GM18868 (cell line): Measurements from ENCODE around the gene SLC16A4.

ENCODE experiments used
- ATAC-seq: cut with Tn5 transposase; IDR thresholded peaks from one replicate; pipeline ENCODE4 v1.9.1; 2021; ENCODE audit warnings: mild to moderate bottlenecking, moderate library complexity; ENCODE audit not compliant: unreplicated experiment

The SLC16A4 gene

DNA sequence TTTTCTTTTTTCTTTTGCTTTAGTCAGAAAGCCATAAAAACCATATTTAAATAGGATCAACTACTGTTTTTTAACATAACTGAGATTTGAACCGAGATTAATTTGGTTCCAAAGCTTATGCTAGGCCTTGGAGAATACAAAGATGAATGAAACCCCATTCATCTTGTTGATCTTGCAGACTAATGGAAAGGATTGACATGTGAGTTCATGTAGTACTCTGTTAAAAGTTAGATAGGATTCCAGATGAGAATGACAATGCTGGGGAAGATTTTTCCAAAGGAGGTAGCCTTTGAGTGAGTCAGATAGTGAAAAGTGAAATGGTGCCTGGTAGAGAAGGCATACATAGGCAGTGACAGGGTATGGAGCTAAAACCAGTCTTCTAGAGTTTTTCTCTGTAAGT lies 29.0 kb downstream of the SLC16A4 start:
- no peak for ATAC-seq

DNA sequence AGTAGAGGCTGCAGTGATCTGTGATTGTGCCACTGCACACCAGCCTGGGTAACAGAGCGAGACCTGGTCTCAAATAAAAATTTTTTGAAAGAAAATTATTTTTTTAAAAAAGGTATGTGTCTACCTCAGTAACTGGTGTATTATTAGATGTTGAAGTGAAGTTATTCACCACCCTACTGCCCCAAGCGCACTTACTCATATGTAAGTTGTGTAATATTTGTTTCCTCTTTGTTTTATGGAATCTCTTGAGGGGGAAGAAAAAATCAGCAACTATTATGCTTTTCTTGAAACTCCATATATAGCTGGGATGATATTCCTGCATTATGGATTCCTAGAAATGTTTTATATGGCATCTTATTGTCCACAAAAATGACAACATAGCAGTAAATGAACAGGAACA lies 30.4 kb downstream of the SLC16A4 start:
- no peak for ATAC-seq

DNA sequence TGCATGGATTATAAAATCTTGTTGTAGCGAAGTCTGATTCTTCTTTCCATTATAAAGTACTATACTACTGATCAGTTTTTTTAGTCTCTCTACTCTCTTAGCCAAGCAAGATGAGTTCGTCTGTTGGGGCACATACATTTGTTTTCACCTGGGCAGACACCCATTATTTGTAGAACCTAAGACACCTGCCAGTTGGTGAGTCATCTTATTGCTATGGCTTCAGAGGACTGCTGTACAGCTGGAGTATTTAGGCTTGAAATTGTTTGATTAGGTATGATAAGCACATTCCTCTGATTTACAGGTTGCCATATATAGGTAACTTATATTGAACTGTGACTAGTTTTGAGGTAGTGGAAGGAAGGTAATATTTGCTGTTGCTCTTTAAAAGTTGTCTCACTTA lies 34.4 kb downstream of the SLC16A4 start:
- ATAC-seq, result no peak

DNA sequence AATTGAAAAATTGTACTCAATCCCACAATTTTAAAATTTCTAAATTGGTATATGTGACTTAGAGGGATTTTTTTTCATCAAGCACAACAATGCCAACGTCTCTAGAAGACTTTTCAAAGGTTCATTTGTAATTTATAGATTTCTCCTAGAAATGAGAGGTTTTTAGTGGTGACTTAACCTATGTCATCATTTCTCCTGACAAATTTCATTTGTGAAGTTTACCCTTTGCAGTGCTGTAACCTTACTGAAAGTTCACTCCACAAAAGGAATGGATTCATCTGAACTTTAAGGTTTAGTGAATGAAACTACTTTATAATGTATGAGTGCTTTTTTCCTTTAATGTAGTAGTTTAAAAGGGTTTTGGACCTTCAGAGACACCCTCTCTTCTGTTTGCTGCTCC lies 35.5 kb downstream of the SLC16A4 start:
- no peak for ATAC-seq

DNA sequence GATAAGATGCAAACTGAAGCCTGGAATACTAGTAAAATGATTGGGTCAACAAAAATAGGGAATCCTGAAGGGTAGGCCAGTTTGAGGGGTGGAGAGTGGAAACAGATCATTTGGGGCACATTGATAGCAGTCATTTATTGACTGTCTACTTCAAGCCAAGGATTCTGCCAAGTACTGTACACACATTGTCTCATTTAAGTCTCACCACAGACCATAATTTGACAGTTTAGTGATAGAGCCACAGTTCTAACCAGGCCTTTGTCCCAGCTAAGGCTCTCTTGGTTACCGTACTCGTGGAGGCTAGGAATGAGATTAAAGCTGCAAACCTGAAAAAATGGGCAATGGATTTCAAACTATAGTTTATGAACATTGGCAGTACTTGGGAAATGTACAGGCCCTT lies 40.5 kb downstream of the SLC16A4 start:
- ATAC-seq, result no peak

DNA sequence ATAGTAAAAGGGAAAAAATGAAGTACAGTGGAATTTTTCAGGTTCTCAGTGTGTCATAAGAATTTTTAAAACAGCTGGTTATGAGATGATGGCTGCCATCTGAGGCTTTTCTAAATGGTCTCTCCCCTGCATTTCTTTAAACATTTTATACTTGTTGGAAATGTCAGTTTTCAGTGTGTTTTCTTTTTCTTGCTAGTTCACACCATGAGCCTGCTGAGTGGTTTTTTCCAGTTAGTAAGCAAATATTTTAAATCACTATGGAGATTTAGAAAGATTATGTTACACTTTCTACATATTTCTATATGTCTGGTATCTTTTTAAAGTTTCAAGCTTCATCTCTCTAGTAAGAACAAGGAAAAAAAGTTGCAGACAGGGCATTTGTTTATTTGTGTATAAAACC lies 42.1 kb downstream of the SLC16A4 start:
- ATAC-seq, result no peak

DNA sequence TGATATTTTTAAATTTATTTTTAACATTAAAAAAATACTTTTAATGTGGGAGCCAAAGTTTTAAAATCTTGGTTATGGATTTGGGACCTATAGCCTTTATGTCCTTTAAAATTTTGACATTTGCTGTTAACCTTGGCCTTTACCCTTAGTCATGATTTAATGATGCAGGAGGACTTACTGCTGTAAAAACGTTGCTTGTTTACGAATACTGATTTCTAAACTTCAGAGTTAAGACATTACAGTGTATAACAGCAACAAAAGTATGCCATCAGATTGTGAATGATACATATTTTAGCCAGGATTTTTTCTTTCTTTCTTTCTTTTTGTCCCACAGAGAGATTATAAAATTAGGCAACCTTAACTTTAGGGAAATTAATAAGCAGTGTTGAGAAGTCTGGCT lies 42.8 kb downstream of the SLC16A4 start:
- ATAC-seq, result no peak

DNA sequence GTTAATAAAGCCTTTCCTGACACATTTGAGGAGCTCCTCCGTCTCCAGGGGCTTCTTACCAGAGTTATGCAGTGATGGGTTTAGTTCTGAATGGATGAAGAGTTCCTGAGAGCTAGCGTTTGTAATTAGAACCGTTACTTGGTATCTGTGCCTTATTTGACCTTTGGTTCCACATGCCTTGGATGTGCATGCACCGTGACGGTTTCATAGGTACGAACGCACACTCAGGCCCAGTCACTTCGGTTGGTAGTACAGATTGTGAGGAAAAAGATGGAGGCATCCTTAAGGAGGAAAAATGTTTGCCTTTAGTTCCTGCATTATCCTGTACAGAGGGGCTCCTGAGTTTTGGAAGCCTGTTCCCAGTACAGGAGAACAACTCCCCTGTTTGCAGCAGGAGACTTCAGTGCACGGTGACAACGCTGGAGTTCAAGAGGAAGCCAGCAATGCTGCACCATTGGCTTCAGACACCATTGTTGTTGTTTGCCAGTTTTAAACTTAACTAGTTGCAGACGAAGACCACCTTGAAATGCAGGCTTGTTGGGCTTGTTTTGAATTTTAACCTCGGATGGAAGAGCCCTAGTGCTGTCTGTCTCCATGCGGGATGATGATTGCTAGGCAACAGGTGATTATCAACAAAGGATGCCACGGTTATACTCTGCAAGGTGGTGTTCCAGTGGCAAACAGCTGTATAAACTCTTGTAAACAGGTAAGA lies 43.5 kb downstream of the SLC16A4 start:
- ATAC-seq, result no peak

DNA sequence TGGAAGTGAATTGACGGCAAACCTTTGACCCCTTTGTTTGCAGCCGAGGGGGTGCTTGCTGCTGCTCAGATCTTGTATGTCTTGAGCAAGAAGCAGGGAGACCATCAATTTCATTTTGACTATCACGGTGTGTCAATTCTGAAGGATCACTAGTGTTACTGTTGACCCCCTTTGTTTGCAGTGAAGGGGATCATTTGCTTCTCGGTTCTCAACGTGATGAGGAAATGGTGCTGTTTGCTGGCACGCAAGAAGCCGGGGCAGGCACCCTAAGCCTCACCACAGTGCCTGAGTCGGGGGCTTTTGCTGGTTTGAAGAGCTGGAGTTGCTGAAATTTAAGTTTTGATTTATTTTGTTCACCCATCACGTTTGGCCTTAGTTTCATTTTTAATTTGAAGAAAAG lies 44.1 kb downstream of the SLC16A4 start:
- ATAC-seq, result no peak

DNA sequence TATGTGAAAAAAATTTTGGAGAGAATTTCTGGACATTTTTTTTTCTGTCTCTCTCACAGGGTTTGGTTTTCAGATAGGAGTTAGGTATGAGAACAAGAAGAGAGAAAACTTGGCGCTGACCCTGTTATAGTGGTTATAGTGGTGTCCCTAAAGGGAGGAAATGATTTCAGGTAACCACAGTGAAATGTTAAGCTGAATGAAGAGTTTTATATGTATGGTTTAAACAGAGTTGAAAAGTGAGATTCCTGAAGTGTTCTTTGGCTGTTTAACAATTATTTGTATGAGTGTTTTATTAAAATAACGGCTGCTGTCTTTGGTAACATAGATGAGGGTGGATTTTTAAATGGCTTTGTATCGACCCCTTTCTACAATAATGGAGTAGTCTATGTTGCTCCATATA lies 45.3 kb downstream of the SLC16A4 start:
- no peak for ATAC-seq

DNA sequence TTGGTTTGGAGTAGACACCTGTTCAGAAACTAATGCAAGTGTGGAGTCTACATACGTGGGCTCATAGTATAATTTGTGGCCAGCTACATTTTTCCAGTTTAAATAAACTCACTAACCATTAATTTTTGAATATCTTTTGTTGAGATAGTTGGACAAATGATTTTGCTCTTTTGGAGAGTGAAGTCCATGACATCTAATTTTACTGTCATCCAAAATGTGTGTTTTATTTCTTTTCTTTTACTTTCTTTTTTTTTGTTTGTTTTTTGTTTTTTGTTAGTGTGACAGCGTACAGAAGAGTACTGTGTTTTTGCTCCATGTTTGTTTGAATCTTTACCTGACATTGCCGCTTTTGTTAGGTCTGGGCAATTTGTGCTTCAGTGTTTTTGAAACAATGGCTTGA lies 46.7 kb downstream of the SLC16A4 start:
- no peak for ATAC-seq

DNA sequence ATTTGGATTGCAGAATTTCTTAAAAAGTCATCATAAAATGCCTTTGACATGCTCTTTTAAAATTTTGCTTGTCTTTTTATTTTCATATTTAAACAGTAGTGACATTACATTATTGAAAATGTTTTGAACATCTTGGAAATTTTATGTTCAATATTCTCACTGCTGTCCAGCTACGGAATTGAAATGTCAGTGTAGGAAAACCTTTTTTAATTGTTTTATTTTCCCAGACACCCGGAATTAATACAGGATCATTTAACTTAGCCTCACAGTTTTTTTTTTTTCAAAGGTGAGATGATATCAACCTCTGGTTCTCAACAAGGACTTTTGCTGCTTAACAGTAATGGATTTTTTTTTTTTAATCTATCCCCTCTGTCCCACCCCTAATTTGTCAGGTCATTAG lies 47.6 kb downstream of the SLC16A4 start:
- no peak for ATAC-seq

DNA sequence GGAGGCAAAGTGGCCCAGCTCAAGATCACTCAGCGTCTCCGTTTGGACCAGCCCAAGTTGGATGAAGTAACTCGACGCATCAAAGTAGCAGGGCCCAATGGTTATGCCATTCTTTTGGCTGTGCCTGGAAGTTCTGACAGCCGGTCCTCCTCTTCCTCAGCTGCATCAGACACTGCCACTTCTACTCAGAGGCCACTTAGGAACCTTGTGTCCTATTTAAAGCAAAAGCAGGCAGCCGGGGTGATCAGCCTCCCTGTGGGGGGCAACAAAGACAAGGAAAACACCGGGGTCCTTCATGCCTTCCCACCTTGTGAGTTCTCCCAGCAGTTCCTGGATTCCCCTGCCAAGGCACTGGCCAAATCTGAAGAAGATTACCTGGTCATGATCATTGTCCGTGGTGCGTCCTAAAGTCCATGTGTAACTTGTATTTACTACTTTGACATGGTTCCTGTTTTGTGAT lies 48.9 kb downstream of the SLC16A4 start:
- no peak for ATAC-seq

DNA sequence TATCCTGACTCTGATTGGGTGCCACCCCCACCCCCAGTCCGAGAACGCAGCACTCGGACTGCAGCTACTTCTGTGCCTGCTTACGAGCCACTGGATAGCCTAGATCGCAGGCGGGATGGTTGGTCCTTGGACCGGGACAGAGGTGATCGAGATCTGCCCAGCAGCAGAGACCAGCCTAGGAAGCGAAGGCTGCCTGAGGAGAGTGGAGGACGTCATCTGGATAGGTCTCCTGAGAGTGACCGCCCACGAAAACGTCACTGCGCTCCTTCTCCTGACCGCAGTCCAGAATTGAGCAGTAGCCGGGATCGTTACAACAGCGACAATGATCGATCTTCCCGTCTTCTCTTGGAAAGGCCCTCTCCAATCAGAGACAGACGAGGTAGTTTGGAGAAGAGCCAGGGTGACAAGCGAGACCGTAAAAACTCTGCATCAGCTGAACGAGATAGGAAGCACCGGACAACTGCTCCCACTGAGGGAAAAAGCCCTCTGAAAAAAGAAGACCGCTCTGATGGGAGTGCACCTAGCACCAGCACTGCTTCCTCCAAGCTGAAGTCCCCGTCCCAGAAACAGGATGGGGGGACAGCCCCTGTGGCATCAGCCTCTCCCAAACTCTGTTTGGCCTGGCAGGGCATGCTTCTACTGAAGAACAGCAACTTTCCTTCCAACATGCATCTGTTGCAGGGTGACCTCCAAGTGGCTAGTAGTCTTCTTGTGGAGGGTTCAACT lies 49.5 kb downstream of the SLC16A4 start:
- ATAC-seq, result no peak

DNA sequence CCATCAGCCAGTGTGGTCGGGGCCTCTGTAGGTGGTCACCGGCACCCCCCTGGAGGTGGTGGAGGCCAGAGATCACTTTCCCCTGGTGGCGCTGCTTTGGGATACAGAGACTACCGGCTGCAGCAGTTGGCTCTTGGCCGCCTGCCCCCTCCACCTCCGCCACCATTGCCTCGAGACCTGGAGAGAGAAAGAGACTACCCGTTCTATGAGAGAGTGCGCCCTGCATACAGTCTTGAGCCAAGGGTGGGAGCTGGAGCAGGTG lies 50.7 kb downstream of the SLC16A4 start:
- no peak for ATAC-seq

DNA sequence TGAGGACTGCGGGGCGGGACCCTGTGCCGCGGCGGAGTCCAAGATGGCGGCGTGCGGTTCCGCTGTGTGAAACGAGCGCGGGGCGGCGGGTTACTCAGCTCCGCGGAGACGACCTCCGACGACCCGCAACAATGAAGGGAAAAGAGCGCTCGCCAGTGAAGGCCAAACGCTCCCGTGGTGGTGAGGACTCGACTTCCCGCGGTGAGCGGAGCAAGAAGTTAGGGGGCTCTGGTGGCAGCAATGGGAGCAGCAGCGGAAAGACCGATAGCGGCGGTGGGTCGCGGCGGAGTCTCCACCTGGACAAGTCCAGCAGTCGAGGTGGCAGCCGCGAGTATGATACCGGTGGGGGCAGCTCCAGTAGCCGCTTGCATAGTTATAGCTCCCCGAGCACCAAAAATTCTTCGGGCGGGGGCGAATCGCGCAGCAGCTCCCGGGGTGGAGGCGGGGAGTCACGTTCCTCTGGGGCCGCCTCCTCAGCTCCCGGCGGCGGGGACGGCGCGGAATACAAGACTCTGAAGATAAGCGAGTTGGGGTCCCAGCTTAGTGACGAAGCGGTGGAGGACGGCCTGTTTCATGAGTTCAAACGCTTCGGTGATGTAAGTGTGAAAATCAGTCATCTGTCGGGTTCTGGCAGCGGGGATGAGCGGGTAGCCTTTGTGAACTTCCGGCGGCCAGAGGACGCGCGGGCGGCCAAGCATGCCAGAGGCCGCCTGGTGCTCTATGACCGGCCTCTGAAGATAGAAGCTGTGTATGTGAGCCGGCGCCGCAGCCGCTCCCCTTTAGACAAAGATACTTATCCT lies 51.2 kb downstream of the SLC16A4 start:
- no peak for ATAC-seq

DNA sequence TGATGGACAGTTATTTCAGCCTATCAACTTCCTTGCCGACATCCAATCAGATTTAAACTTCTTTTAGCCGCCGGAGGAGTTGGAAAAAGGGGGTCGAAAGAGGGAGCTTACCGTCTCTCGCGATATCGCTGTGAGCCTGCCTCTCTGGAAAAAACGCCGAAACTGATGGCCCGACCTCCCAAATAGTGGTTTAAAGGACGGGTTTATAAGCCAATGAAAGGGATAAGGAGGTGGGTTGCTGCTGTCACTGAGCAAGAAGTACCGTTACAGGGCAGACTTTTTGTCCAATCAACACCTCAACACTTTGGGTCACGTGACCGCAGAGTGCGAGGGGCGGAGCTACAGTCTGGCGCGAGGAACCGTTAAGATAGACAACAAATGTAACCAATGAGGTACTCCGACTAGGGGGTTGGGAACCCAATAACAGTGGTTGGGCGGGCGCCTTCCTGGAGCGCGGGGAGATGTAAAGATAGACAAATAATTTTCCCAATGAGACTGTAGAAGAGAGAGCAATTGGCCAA lies 51.9 kb downstream of the SLC16A4 start, which contains the start of gene RBM15:
TSS of gene RBM15 (plus strand) at position 492 of the 521 bp plus-strand sequence. CDS start at position 521, 29 bp downstream.
- peak; percentile 72 for ATAC-seq

DNA sequence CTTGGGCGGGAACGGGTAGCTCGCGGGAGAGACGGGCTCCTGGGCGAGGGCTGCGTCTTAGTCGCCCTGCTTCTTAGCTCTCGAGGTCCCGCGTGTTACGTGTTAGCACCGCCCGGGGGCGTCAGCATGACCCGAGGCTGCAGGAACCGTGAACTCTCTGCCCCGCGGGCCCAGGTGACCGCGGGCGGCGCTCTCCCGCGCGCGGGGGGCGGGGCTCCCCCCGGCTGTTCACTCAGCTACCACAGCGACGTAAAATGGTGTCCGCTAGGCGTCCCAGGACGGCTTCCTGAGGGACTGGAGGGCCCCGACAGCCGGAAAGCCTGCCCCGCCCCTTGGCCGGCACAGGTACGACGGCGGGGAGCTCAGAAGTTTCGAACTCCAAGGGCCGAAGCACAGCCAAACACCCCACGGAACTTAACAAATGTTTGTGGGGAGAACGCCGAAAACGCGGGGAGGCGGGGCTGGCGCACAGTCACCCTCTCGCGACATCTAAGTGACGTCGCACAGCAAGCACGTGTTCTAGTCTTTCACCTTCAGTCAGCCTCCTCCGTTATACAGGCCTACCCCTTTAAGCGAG lies 52.4 kb downstream of the SLC16A4 start:
- peak; percentile 73 for ATAC-seq

DNA sequence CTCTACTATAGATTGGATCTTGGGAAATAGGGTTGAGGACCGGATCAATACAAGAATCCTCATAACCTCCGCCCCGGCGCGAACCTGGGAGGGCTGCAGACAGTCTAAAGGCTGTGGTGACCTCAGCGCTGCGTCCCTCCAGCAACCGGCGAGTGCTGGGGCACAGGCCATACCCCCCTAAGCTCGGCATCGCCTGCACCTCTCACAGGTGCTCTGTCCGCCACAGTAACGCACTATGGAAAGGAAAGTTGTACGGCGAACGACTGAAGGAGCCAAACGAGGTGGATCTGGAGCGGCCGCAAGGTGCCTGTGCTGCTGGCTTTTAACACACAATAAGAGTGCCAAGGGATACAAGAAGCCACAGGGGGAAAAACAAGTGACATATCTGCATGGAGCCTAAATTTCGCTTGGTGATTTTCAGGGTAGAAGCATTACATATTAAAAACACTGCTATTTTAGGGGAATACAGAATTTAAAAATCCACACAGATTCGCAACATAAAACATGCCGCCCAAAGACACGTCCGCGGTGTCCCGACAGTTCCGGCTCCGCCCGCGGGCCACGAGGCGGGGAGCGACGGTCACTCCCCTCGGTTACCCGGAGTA lies 53.0 kb downstream of the SLC16A4 start:
- no peak for ATAC-seq

DNA sequence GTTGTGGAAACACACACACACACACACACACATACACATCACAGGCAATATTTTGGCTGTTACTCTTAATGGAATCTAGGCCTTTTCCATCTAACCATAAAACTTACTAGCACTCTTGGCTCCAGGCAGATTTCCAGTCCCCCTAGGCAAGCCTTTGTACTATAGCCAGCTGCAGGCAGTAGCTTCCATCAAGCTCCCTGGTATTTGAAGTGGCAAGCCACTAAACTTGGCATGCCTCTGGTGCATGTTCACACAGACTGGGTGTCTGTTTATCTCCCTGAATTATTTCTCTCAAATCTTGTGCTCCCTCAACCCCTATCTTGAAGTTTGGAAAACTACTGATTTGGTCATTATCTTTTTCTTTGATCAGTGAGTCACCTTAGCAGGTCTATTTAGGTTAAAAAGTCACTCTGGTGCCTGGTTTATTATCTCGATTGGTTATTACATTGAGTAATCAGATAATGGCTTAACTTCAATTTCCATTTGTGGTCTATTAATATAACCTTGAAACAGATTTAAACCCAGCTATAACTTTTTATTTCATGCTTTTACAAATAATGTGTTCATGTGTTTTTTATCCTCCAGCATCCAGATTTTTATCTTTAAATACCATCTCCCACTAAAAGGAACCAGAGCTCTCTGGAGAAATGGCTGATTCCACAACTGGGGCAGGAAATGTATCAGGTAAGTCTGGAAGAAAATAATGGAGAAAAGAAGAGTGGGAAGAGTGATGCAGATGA lies 54.4 kb downstream of the SLC16A4 start:
- ATAC-seq, result no peak
